ENCODE data around the gene RTN4RL1.

Gene RTN4RL1

DNA sequence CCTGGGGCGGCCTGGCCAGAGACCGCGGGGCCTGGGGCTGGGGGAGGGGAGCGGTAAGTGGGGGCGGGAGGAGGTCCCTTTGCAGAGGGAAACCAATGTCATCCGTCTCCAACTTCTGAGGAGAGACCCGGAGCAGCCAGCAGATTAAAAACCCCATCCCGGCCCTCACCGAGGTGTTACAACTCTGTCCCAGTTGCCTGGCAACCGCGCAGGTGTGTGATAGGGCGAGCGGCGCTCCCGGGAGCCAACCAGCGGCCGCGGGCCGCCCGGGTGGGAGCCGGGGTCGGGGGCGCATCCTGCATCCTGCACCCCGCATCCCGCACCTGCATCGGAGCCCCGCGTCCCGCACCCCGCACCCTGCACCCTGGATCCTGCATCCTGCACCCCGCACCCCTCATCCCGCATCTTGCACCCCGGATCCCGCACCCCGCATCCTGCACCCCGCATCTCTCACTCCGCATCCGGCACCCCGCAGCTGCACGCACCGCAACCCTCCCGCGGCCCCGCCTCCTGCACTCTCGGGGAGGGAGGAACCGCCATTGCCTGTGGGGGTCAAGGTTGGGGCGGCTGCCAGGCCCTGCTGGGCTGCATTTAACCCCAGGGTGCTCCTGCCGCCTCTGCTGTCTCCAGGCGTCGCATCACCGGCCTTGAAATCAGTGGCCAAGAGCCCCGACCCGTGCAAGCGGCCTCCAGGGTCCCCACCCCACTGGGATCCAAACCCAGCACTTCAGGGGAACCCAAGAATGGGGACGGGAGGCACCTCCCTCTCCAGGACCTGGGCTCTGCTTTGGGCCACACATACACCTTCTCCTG, 47.3 kb downstream of the RTN4RL1 start:
- DNase-seq (ENCODE audit: low read depth in 2 of 2), result no peak

- DNase-seq (ENCODE audit: low read depth in 2 of 2), result no peak
Measured at GRCh38 chr17:1976683-1977064, 48.5 kb downstream of the RTN4RL1 start.

DNA sequence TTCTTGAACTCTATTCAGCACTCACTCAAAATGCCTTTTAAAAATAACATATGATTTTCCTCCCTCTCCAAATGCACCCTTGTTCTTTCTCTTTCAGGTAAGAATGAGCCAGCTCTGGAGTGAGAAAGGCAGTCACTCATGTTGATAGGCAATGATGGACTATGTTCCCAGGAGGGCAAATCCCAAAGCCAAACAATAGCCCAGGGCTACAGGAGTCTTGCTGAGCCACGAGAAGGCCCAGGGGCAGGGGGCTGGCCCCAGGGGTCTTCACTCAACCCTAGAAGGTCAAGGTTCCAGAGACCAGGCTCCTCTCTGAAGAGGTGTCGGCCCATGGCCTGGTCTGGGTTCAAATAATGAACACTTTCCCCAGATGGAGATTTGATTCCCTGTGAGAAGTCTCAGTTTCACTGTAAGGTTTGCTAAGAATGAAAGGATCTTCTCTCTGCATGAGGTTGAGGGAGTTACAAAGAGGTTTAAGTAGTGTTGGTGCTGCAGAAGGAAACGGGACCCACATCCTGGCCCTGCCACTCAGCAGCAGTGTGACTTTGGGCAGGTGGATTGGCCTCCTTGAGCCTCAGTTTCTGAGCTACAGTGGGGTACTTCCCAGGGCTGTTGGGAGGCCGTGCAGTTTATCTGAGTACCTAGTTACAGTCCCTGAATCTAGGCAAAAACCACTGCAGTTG, 49.0 kb downstream of the RTN4RL1 start:
- DNase-seq (ENCODE audit: low read depth in 2 of 2), result no peak

DNA sequence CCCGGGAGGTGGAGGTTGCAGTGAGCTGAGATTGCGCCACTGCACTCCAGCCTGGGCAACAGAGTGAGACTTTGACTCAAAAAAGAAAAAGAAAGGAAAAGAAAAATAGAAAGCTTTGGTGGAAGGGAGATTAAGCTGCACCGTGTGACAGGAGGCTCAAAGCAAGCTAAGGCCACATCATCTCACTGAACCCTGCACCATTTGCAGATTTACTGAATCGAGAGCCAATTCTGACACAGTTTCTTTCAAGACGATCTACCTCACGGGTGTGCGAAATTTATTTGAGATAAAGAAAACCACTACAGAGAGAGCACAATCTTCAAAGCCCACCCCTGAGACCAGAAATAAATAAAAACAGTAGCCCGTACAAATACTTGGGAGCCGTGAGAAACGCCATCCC, 49.6 kb downstream of the RTN4RL1 start:
- no peak for DNase-seq (ENCODE audit: low read depth in 2 of 2)

GRCh38 chr17:1972487-1973160, 52.5 kb downstream of the RTN4RL1 start:
- DNase-seq (ENCODE audit: low read depth in 2 of 2), result no peak

- DNase-seq (ENCODE audit: low read depth in 2 of 2), result no peak
Measured at GRCh38 chr17:1970843-1971384, 54.2 kb downstream of the RTN4RL1 start.

GRCh38 chr17:1969712-1970111, 55.4 kb downstream of the RTN4RL1 start:
- no peak for DNase-seq (ENCODE audit: low read depth in 2 of 2)

DNA sequence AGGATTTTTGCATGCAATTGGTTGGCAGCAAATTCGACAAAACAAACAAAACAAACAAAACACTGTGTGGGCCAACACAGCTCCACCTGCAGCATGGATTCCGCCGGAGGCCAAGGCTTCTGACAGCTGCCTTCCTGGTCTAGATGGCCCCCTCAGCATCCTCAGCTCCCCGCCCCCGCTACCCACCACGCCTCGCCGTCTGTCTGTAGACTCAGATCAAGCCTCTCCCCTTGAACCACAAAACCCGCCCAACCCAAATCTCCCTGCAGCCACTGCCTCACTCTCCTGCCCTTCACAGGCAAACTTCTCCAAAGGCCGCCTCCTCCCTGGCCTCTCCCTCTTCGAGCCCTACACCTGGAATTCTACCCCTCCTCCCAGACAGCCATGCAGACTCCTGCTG, 57.9 kb downstream of the RTN4RL1 start:
- no peak for DNase-seq (ENCODE audit: low read depth in 2 of 2)

GRCh38 chr17:1966274-1967086, 58.7 kb downstream of the RTN4RL1 start:
- no peak for DNase-seq (ENCODE audit: low read depth in 2 of 2)

DNA sequence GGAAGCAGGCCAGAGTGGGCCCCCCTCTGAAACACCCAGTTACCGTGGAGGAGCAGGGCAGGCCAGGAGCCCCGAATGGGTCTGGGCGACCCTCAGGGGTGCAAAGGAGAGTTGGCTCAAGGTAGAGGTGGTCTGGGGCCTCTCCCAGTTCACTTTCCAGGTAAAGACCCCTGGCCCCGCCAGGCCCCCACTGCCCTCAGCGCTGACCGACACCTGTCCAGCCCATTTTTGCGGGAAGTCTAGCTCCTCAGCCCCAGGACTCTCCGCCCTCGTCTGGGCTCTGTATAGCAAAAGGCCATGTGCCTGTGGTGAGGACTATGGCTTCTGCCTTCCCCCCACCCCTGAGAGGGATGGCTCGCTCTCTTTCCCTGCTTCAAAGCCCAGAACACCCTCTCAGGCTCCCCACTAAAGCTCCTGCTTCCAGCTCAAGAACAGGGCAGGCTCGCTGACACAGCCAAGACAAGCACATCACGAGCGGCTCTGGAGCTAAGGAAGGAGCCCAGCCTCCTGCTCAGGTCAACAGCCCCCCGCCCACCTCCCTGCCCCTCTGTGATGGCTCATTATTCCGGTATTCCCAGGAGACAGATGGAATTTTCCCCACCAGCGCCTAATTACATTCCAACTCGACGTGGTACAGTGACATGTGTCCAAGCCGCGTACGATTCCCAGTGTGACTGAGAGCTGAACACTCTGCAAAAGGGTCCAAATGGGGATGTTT, 59.4 kb downstream of the RTN4RL1 start:
- DNase-seq (ENCODE audit: low read depth in 2 of 2), result no peak

DNA sequence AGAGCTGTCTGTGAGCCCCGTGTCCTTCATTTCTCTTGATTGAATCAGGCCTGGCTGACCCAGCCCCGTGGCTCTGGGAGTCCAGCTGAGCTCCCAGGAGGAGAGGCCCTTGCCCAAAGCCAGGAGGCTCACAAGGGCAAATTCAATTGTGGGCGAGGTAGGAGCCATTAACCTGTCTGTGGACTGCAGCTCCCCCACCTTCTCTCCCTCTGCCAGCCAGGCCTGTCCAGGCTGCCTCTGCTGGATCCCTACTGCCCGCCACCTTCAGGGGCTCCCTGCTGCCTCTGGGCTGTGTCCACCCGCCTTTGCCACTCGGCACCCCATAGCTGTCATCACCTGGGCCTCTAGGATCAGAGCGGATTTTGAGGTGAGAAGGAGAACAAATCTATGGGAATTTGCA, 61.9 kb downstream of the RTN4RL1 start:
- DNase-seq (ENCODE audit: low read depth in 2 of 2), result no peak

- DNase-seq (ENCODE audit: low read depth in 2 of 2), result no peak
Measured at GRCh38 chr17:1961189-1961588, 63.9 kb downstream of the RTN4RL1 start.

DNA sequence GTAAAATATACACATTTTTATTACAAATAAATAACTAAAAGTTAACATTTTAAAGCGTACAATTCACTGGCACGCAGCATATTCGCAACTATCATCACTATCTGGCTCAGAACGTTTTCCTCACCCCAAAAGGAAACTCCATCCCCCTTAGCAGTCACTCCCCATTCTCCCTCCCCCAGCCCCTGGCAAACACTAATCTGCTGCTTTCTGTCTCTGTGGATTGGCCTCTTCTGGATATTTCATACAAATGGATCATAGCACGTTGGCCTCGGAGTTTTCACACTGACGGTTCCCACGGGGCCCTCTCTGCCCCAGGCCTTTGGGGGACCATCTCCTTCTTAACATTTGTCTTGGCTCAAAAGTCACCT, 64.6 kb downstream of the RTN4RL1 start:
- DNase-seq (ENCODE audit: low read depth in 2 of 2), result no peak

DNA sequence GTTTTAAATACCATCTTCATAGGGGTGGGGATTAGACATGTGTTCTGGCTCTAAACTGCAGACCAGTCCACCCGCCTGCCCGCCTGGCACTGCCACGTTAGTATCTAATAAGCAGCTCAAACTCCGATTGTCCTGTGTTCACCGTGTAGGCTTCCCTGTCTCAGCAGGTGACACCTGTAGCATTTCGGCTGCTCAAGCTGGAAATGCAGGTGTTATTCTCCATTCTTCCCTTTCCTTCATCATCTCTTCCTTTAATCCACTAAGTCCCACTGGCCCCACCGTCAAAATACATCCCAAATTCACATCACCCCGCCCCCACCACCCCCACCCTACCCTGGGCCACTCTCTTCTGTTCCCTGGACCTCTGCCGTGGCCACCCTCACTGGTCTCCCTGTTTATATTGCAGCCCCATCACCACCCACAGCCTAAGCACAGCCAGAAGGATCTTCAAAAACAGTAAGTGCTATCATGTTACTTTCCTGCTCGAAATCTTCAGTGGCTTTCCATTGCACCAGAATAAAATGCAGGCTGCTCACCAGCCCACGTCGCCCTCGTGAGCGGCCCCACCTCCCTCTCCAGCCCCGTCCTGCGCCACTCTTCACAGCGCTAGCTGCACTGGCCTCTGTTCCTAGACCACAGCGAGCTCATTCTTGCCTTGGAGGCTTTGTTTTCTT, 65.1 kb downstream of the RTN4RL1 start:
- no peak for DNase-seq (ENCODE audit: low read depth in 2 of 2)

DNA sequence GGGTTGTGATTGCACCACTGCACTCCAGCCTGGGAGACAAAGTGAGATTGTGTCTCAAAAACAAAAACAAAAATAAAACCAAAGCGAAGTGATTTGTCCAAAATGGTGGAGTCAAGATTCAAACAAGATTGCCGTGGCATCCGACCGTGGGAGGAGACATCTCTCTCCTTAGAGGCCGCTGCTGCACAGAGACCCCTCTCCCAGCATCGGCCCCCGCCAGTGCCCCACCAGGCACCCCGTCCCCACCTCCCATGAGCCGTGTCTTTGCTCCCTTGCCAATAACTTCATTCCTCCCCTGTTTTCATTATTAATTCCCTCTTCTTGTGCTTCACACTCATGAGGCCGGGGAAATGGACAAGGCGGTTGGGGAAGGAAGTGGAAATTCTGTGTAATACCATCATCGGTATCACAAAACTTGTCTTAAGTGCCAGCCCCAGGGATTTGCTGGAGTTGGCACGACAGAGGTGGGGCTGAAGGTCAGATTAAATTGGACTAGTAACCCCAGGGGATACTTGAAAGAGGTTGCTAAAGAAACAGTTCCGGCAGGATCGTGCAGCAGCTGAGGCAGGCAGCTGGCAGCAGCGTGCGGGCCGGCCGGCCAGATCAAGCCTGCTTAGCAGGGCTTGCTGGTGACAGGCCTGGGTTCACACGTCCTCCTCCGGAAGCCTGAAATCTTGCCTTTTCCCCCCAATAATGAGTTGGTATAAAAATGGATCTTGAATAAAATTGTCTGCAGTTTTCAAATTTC, 66.8 kb downstream of the RTN4RL1 start:
- no peak for DNase-seq (ENCODE audit: low read depth in 2 of 2)

DNA sequence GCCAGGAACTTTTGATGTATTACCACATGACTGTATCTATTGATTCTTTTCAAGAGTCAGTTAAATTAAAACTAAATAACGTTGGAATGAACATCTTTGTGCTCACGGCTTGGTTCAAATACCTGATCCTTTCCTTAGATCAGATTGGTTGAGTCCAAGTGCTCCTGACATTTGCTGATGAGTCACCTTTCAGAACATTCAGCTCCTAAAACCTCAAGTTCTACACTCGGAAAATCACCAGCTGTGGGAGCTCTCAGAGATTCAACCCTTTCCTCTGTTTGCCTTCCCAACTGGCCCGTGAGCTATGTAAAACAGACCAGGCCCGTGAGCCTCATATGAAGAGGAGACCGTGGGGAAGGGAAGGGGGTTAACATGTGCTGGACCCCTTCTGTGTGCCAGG, 68.1 kb downstream of the RTN4RL1 start:
- DNase-seq (ENCODE audit: low read depth in 2 of 2), result no peak

DNA sequence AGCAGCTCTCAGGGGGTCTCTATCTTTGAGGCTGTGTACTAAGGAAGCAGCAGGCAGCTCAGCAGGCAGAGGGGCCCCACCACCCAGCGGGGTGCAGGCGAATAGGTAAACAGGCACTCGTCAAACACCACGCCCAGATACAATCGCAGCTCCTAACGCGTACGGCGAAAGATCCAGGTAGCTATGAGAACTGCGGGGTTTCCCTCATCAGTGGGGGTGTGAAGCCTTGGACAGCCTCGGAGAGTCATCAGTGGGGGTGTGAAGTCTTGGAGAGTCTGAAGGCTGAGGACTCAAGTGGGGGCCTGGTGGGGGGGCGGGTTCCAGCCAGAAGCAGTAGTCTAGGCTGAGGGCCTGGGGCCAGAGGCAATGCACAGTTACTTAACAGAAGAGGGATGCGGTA, 69.0 kb downstream of the RTN4RL1 start:
- DNase-seq (ENCODE audit: low read depth in 2 of 2), result no peak

DNA sequence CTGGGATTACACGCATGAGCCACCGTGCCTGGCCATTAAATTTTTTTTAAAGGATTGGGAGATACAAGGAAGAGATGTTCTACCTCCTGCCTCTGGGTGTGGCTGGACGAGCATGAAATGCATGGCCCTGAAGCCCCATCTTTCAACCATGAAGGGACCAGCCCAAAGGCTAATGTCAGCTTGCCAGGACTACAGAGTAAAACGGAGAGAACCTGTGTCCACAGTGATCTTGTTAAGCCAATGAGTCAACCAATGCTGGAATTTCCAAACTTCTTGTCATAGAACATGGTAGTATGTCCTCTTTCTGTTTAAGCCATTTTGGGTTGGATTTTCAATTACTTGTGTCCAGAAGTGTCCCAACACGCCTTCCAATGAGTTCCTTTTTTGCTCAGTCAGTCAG, 71.3 kb downstream of the RTN4RL1 start:
- DNase-seq (ENCODE audit: low read depth in 2 of 2), result no peak

DNA sequence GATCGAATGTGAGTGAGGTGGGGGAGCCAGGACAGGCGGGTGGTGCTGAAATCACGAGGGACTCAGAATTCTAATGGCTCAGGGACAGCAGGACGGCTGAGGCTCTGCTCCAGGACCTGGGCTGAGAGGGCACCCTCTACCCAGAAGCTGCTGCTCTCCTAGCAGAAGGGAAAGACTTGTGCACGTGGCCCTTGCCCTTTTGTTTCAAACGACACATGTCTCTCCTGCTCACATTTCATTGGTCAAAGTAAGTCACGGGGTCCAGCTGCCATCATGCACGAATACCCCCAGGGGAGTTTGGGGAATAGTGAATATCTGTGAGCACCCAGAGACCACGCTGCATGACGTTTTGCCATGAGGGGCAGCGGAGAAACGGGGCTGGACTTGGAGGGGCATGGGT, 73.2 kb downstream of the RTN4RL1 start:
- no peak for DNase-seq (ENCODE audit: low read depth in 2 of 2)

DNA sequence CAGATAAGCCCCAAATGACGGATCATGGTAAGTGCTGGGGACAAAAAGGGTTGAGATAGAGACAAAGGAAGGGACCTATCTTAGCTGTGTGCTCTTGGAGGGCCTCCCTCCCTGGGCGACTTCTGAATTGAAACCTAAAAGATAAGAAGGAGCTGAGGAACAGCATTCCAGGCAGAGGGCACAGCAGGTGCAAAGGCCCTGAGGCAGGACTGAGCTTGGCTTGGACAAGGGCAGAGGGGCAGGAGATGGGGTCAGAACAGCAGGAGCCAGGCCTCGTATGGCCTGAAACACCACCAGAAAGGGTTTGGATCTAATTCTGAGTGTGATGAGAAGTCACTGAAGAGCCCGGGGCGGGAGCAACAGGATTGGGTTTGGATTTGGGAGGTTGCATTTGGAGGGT, 75.4 kb downstream of the RTN4RL1 start:
- no peak for DNase-seq (ENCODE audit: low read depth in 2 of 2)

Data from activated CD4-positive, alpha-beta T cell treated with anti-CD3 and anti-CD28 coated beads for 24 hours (primary cell).